Measurements from ENCODE around the gene AFAP1L1. TPM values are rescaled to one million over a fixed set of nuclear protein-coding genes. Genes with fewer than 3 reads are reported as not detected.
A peak's percentile ranks its signal among the peaks of the same experiment; 100 is the strongest.

Gene AFAP1L1
- total RNA-seq, 1 donor = 2.3 TPM

DNA sequence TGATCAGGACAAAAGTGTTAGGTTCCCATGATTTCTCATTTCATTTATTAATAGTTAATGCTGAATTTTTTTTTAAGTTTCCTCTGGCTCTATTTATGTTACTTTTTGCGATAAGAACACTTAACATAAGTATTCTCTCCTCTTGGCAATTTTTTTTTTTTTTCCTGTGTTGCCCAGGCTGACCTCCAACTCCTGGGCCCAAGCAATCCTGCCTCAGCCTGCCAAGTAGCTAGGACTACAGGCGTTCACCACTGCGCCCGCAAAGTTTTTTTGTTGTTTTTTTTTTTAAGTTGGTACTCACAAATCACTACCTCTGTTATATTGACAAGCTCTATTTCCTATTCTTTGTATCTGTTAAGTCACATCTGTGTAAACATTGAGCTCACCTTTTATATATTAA is 80.5 kb downstream of the AFAP1L1 start:
- no peak for DNase-seq (ENCODE audit: low read depth)
- no peak for TF ChIP-seq CTCF (IDR thresholded peaks at IDR 0.05; ENCODE audit: insufficient read depth, low read length)
- no peak overlapping the region for H3K4me3 ChIP-seq (ENCODE audit: low read depth, low read length)

DNA sequence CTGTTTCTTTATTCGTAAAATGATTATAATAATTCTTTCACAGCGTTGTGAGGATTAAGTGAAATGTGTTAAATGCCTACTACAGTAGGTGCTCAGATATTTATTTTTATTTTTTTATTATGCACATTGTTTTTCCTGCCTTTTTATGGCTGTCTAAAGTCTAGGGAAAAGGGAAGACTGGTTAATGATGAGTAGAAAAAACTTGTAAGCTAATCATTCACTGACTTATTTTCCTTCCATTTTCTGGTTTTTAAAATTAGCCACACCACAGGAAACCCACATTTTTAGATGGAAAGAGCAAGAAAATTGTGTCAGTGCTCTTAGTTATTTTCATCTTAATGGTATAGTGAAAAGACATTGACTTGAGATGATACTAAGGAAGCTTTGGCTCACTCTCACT is 82.3 kb downstream of the AFAP1L1 start:
- no peak for TF ChIP-seq CTCF (IDR thresholded peaks at IDR 0.05; ENCODE audit: insufficient read depth, low read length)
- H3K4me3 ChIP-seq (ENCODE audit: low read depth, low read length) = no peak overlapping the region
- no peak for DNase-seq (ENCODE audit: low read depth)

- no peak for TF ChIP-seq CTCF (IDR thresholded peaks at IDR 0.05; ENCODE audit: insufficient read depth, low read length)
- no peak for DNase-seq (ENCODE audit: low read depth)
Observed at GRCh38 chr5:149355688-149356087, 84.0 kb downstream of the AFAP1L1 start.

GRCh38 chr5:149356391-149356790 is 84.7 kb downstream of the AFAP1L1 start:
- no peak for TF ChIP-seq CTCF (IDR thresholded peaks at IDR 0.05; ENCODE audit: insufficient read depth, low read length)
- DNase-seq (ENCODE audit: low read depth) = no peak
- no peak overlapping the region for H3K4me3 ChIP-seq (ENCODE audit: low read depth, low read length)

More at GRCh38 chr5:149355688-149356087, 84.0 kb downstream of the AFAP1L1 start:
- no peak overlapping the region for H3K4me3 ChIP-seq (ENCODE audit: low read depth, low read length)

DNA sequence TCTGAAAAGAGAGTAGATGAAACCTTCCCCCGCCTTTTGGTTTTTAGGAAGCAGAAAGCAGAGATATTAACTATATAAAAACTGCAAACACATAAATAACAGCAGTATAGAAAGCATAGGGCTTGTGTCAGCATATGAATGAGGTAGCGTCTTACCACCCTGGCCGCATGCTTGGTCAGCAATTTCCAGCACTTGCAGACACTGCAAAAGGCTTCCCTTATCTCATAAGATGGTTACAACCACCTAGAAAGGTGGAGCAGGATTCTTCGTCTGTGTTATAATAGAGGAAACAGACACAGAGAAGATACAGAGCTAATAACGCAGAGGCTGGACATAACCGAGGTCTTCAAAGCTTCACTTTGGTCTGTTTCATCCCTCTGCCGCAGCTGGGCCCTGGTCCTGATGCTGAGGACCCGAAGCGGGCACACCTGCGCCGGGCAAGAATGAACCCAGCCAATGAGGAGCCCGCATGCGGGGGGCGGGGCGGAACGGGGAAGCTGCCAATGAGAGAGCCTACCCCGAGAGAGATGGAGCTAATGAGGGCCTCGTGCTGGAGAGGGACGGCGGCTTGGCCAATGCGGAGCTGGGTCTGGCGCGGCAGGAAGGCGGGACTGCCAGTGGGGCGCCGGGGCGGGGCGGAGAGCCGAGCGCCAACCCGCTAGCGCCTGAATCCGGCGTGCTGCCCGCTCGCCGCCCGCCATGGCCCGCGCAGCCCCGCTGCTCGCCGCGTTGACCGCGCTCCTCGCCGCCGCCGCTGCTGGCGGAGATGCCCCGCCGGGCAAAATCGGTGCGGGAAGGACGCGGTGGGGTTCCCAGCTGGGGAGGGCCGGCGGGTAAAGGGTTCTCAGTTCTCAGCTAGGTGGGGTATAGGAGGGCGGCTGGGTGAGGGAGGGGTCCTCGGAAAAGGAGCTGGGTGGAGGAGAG is 86.0 kb downstream of the AFAP1L1 start, which contains the start of gene PCYOX1L:
TSS of gene PCYOX1L (plus strand) at position 677 of the 924 bp plus-strand sequence. CDS start at position 700, 23 bp downstream.
- DNase-seq (ENCODE audit: low read depth) = peak; percentile 91

DNA sequence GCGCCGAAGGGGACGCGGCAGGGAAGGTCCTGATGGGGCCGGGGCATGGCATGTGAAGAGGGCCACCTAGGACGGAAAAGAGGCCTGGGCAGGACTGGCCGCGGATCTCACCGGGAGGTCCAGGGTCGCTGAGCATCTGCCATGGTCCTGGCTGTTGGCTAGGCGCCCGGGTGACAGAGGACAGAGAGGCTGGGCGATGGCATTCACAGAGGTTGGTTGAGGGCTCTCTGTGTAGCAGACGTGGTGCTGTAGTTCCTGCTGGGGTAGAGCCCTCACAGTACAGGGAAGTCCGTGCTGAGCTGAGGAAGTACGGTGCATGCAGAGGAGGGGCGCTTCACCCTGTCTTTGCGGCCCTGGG is 86.6 kb downstream of the AFAP1L1 start:
- DNase-seq (ENCODE audit: low read depth) = no peak
- no peak for TF ChIP-seq CTCF (IDR thresholded peaks at IDR 0.05; ENCODE audit: insufficient read depth, low read length)
- peak overlapping the region; percentile 83 for H3K4me3 ChIP-seq (ENCODE audit: low read depth, low read length)

More for the DNA sequence above, 86.0 kb downstream of the AFAP1L1 start, which contains the start of gene PCYOX1L:
- no peak for TF ChIP-seq CTCF (IDR thresholded peaks at IDR 0.05; ENCODE audit: insufficient read depth, low read length)
- peak within 1 kb of the TSS; percentile 83 for H3K4me3 ChIP-seq (ENCODE audit: low read depth, low read length)
